Stimulated activated CD8-positive, alpha-beta memory T cell treated with anti-CD3 and anti-CD28 coated beads, Interleukin-7, amount 100 ng/mL, for 24 hours (primary cell): ENCODE results near the gene LRP1.

Experiments
- DNase-seq: peaks from one replicate; pipeline ENCODE4 v3.0.0-alpha.2; 2020; ENCODE audit warnings: low read depth

Gene LRP1

GRCh38 chr12:57175428-57176138, 47.3 kb downstream of the LRP1 start:
- no peak for DNase-seq

GRCh38 chr12:57176139-57176477, 47.8 kb downstream of the LRP1 start:
- no peak for DNase-seq

- no peak for DNase-seq
These were observed 48.6 kb downstream of the LRP1 start for GRCh38 chr12:57176846-57177245.

- no peak for DNase-seq
These were observed 49.1 kb downstream of the LRP1 start for GRCh38 chr12:57177354-57177753.

GRCh38 chr12:57178213-57178612, 49.9 kb downstream of the LRP1 start:
- no peak for DNase-seq

- DNase-seq: no peak
These were observed 51.2 kb downstream of the LRP1 start for GRCh38 chr12:57179331-57180086.

- DNase-seq: no peak
These were observed 52.2 kb downstream of the LRP1 start for GRCh38 chr12:57180321-57180989.

GRCh38 chr12:57181072-57181471, 52.8 kb downstream of the LRP1 start:
- no peak for DNase-seq

GRCh38 chr12:57181561-57182155, 53.4 kb downstream of the LRP1 start:
- DNase-seq: no peak

GRCh38 chr12:57182918-57183575, 54.8 kb downstream of the LRP1 start:
- peak; percentile 67 for DNase-seq

GRCh38 chr12:57183939-57184725, 55.8 kb downstream of the LRP1 start:
- no peak for DNase-seq

- DNase-seq: no peak
These were observed 57.1 kb downstream of the LRP1 start for GRCh38 chr12:57185403-57185802.

- DNase-seq: no peak
These were observed 57.7 kb downstream of the LRP1 start for GRCh38 chr12:57185906-57186508.

GRCh38 chr12:57187222-57188089, 59.2 kb downstream of the LRP1 start:
- no peak for DNase-seq

- no peak for DNase-seq
These were observed 59.8 kb downstream of the LRP1 start for GRCh38 chr12:57188090-57188425.

GRCh38 chr12:57190037-57190436, 61.8 kb downstream of the LRP1 start:
- no peak for DNase-seq

GRCh38 chr12:57190821-57191220, 62.5 kb downstream of the LRP1 start:
- no peak for DNase-seq

- DNase-seq: no peak
These were observed 63.1 kb downstream of the LRP1 start for GRCh38 chr12:57191410-57191809.

GRCh38 chr12:57192920-57193319, 64.6 kb downstream of the LRP1 start:
- DNase-seq: no peak

- no peak for DNase-seq
These were observed 65.5 kb downstream of the LRP1 start for GRCh38 chr12:57193706-57194245.
